ENCODE data around the gene F5.

DNA sequence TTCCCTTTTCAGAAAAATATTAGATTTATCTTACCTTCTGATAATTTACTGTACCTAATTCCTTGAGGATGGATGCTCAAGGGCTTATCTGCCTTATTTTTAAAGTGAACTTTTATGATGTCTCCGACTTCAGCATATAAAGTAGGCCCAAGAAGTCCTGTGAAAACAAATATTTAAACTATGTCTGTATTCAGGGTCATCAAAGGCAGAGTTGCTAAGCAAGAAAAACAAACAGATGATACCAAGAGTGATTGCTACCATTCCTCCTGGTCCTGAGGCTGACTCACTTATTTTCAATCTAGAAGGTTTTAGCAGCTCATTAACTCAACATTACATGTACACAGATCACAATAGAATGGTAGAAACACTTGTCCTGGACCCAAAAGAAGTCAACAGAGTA lies 14.1 kb downstream of the F5 start:
- TF ChIP-seq POLR2AphosphoS5 (IDR thresholded peaks at IDR 0.05; ENCODE audit: low read depth, low read length) (no peak), POLR2A (IDR thresholded peaks at IDR 0.05; ENCODE audit: low read depth, low read length) (no peak), TAF1 (IDR thresholded peaks at IDR 0.05; ENCODE audit: borderline replicate concordance, low read depth, low read length) (no peak)
